ENCODE results near the gene USP43. TPM values are rescaled to one million over a fixed set of nuclear protein-coding genes. Genes with fewer than 3 reads are reported as not detected.

The USP43 gene
- total RNA-seq, 2 experiments from 2014 or later = 0.25 to 0.30 TPM

- Mint-ChIP-seq H3K36me3 (ENCODE audit: low read depth) (no peaks in the 10 kb centered on the region), H3K27ac (no peak overlapping the region), H3K4me1 (no peaks in the 10 kb centered on the region), H3K9me3 (no peaks in the 10 kb centered on the region), H3K27me3 (peaks cover 5% of the 10 kb centered on the region), H3K4me3 (no peak overlapping the region)
- ChIA-PET POLR2A (no interaction called here), CTCF (no interaction called here)
- DNase-seq = no peak
Observed at GRCh38 chr17:9755083-9755482, 109.8 kb downstream of the USP43 start.

- ChIA-PET CTCF (no interaction called here), POLR2A (no interaction called here)
- no peak overlapping the region for H3K4me3 Mint-ChIP-seq
Observed at GRCh38 chr17:9760266-9760665, 114.9 kb downstream of the USP43 start.

GRCh38 chr17:9763643-9764042 is 118.3 kb downstream of the USP43 start:
- no peaks in the 10 kb centered on the region for H3K27me3 Mint-ChIP-seq
- POLR2A ChIA-PET = no interaction called here
- no peaks in the 10 kb centered on the region for H3K36me3 Mint-ChIP-seq (ENCODE audit: low read depth)
- no peak for DNase-seq
- no peaks in the 10 kb centered on the region for H3K9me3 Mint-ChIP-seq
- CTCF ChIA-PET = no interaction called here
- H3K4me3 Mint-ChIP-seq = no peak overlapping the region
- no peaks in the 10 kb centered on the region for H3K4me1 Mint-ChIP-seq
- no peak overlapping the region for H3K27ac Mint-ChIP-seq

More at GRCh38 chr17:9760266-9760665, 114.9 kb downstream of the USP43 start:
- Mint-ChIP-seq H3K27ac (no peak overlapping the region), H3K27me3 (no peaks in the 10 kb centered on the region), H3K9me3 (no peaks in the 10 kb centered on the region), H3K4me1 (no peaks in the 10 kb centered on the region), H3K36me3 (ENCODE audit: low read depth) (no peaks in the 10 kb centered on the region)
- no peak for DNase-seq

- no peaks in the 10 kb centered on the region for H3K36me3 Mint-ChIP-seq (ENCODE audit: low read depth)
- H3K27me3 Mint-ChIP-seq = no peaks in the 10 kb centered on the region
Observed at GRCh38 chr17:9765322-9765721, 120.0 kb downstream of the USP43 start.

GRCh38 chr17:9766970-9767369 is 121.7 kb downstream of the USP43 start:
- Mint-ChIP-seq H3K4me3 (no peak overlapping the region), H3K27ac (no peak overlapping the region), H3K4me1 (no peaks in the 10 kb centered on the region), H3K9me3 (no peaks in the 10 kb centered on the region), H3K36me3 (ENCODE audit: low read depth) (no peaks in the 10 kb centered on the region), H3K27me3 (no peaks in the 10 kb centered on the region)
- POLR2A ChIA-PET = no interaction called here
- no peak for DNase-seq
- CTCF ChIA-PET = no interaction called here

More at GRCh38 chr17:9765322-9765721, 120.0 kb downstream of the USP43 start:
- Mint-ChIP-seq H3K4me3 (no peak overlapping the region), H3K4me1 (no peaks in the 10 kb centered on the region), H3K9me3 (no peaks in the 10 kb centered on the region), H3K27ac (no peak overlapping the region)
- ChIA-PET CTCF (no interaction called here), POLR2A (no interaction called here)
- DNase-seq = no peak

GRCh38 chr17:9767432-9767991 is 122.2 kb downstream of the USP43 start:
- no peak overlapping the region for H3K27ac Mint-ChIP-seq
- H3K27me3 Mint-ChIP-seq = no peaks in the 10 kb centered on the region
- no peaks in the 10 kb centered on the region for H3K36me3 Mint-ChIP-seq (ENCODE audit: low read depth)
- no peak for DNase-seq
- no peak overlapping the region for H3K4me3 Mint-ChIP-seq
- CTCF ChIA-PET = interaction anchor here (1.3 kb wide), 1 partner anchor 11 kb away, joined by 3 read pairs; no protein-coding TSS in a partner anchor
- POLR2A ChIA-PET = no interaction called here
- H3K4me1 Mint-ChIP-seq = no peaks in the 10 kb centered on the region
- H3K9me3 Mint-ChIP-seq = no peaks in the 10 kb centered on the region

GRCh38 chr17:9768381-9768934 is 123.1 kb downstream of the USP43 start:
- no peak overlapping the region for H3K27ac Mint-ChIP-seq
- ChIA-PET CTCF (interaction anchor here (0.7 to 1.3 kb wide), 3 partner anchors 10 to 47 kb away, joined by 3 read pairs; no protein-coding TSS in a partner anchor), POLR2A (interaction anchor here (0.6 kb wide), 1 partner anchor 87 kb away, joined by 3 read pairs; no protein-coding TSS in a partner anchor)
- H3K9me3 Mint-ChIP-seq = no peaks in the 10 kb centered on the region
- no peak for DNase-seq
- H3K4me1 Mint-ChIP-seq = no peaks in the 10 kb centered on the region
- H3K36me3 Mint-ChIP-seq (ENCODE audit: low read depth) = no peaks in the 10 kb centered on the region
- no peaks in the 10 kb centered on the region for H3K27me3 Mint-ChIP-seq
- no peak overlapping the region for H3K4me3 Mint-ChIP-seq

- POLR2A ChIA-PET = no interaction called here
- CTCF ChIA-PET = interaction anchor here (0.7 kb wide), 1 partner anchor 48 kb away, joined by 3 read pairs; no protein-coding TSS in a partner anchor
- H3K9me3 Mint-ChIP-seq = no peaks in the 10 kb centered on the region
- no peak overlapping the region for H3K4me3 Mint-ChIP-seq
- H3K27ac Mint-ChIP-seq = no peak overlapping the region
- H3K4me1 Mint-ChIP-seq = no peaks in the 10 kb centered on the region
- DNase-seq = no peak
- no peaks in the 10 kb centered on the region for H3K27me3 Mint-ChIP-seq
- no peaks in the 10 kb centered on the region for H3K36me3 Mint-ChIP-seq (ENCODE audit: low read depth)
Observed at GRCh38 chr17:9769036-9769695, 123.8 kb downstream of the USP43 start.

GRCh38 chr17:9771465-9771864 is 126.1 kb downstream of the USP43 start:
- ChIA-PET CTCF (no interaction called here), POLR2A (no interaction called here)
- no peak for DNase-seq
- Mint-ChIP-seq H3K27ac (no peak overlapping the region), H3K36me3 (ENCODE audit: low read depth) (no peaks in the 10 kb centered on the region), H3K9me3 (no peaks in the 10 kb centered on the region), H3K4me3 (no peak overlapping the region), H3K27me3 (no peaks in the 10 kb centered on the region), H3K4me1 (no peaks in the 10 kb centered on the region)

GRCh38 chr17:9772658-9773057 is 127.3 kb downstream of the USP43 start:
- POLR2A ChIA-PET = no interaction called here
- no peak for DNase-seq
- Mint-ChIP-seq H3K27ac (no peak overlapping the region), H3K9me3 (no peaks in the 10 kb centered on the region), H3K27me3 (no peaks in the 10 kb centered on the region), H3K4me1 (no peaks in the 10 kb centered on the region), H3K4me3 (no peak overlapping the region), H3K36me3 (ENCODE audit: low read depth) (no peaks in the 10 kb centered on the region)
- CTCF ChIA-PET = no interaction called here

GRCh38 chr17:9776911-9777310 is 131.6 kb downstream of the USP43 start:
- H3K4me1 Mint-ChIP-seq = no peaks in the 10 kb centered on the region
- no peaks in the 10 kb centered on the region for H3K36me3 Mint-ChIP-seq (ENCODE audit: low read depth)
- H3K9me3 Mint-ChIP-seq = no peaks in the 10 kb centered on the region
- ChIA-PET CTCF (no interaction called here), POLR2A (no interaction called here)
- no peak overlapping the region for H3K4me3 Mint-ChIP-seq
- peaks cover 2% of the 10 kb centered on the region for H3K27me3 Mint-ChIP-seq
- H3K27ac Mint-ChIP-seq = no peak overlapping the region
- DNase-seq = no peak
